NK-92 (cell line): Measurements from ENCODE around the gene LIN7B.

ENCODE experiments used
- DNase-seq: peaks from one replicate; lab custom pipeline; 2025; ENCODE audit not compliant: unreplicated experiment; lab: John Stamatoyannopoulos, UW

LIN7B gene

GRCh38 chr19:49094505-49095482 is 19.4 kb upstream of the LIN7B start:
- DNase-seq = no peak

- DNase-seq = no peak
Observed at GRCh38 chr19:49097453-49098288, 16.5 kb upstream of the LIN7B start.

GRCh38 chr19:49098795-49099194 is 15.4 kb upstream of the LIN7B start:
- no peak for DNase-seq

- DNase-seq = no peak
Observed at GRCh38 chr19:49101160-49101559, 13.0 kb upstream of the LIN7B start.

- DNase-seq = no peak
Observed at GRCh38 chr19:49102303-49102702, 11.9 kb upstream of the LIN7B start.

- DNase-seq = no peak
Observed at GRCh38 chr19:49103331-49104085, 10.7 kb upstream of the LIN7B start.

- DNase-seq = no peak
Observed at GRCh38 chr19:49104229-49104864, 9.8 kb upstream of the LIN7B start.

GRCh38 chr19:49106648-49107135 is 7.5 kb upstream of the LIN7B start:
- no peak for DNase-seq

GRCh38 chr19:49107625-49108459 is 6.3 kb upstream of the LIN7B start:
- no peak for DNase-seq

- no peak for DNase-seq
Observed at GRCh38 chr19:49109051-49109450, 5.1 kb upstream of the LIN7B start.

- DNase-seq = no peak
Observed at GRCh38 chr19:49109569-49110233, 4.5 kb upstream of the LIN7B start.

- DNase-seq = no peak
Observed at GRCh38 chr19:49110567-49110966, 3.6 kb upstream of the LIN7B start.

GRCh38 chr19:49111218-49111998 is 2.8 kb upstream of the LIN7B start:
- DNase-seq = no peak

GRCh38 chr19:49114630-49115363 is 627 bp downstream of the LIN7B start:
- DNase-seq = no peak

- DNase-seq = no peak
Observed at GRCh38 chr19:49116544-49116943, 2.4 kb downstream of the LIN7B start.

GRCh38 chr19:49117677-49118564 is 3.8 kb downstream of the LIN7B start:
- DNase-seq = no peak
